ENCODE results near the gene CSRNP3. TPM values are rescaled to one million over a fixed set of nuclear protein-coding genes. Genes with fewer than 3 reads are reported as not detected.

Gene CSRNP3
- total and polyA plus RNA-seq, 2 donors, result 1.8 to 34.1 TPM

DNA sequence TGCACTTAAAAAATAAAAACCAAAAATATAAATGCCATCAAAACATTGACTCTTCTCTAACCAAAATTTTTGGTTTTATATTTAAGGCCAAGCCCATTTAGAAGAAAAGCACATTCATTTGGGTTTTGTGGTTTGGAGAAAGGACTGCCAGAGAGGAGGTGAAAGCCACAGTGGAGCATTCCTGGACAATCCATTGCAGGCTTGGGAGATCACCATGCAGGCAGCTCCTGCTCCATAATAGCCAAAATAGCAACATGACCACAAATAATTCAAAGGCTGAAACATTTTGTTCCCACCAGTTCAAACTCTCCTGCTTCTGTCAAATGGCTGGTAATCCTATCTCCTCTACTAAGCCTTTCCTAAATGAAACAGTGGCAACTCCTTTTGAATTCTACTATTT, 251.0 kb downstream of the CSRNP3 start:
- H3K4me1 ChIP-seq (ENCODE audit: insufficient read depth), result no peaks in the 10 kb centered on the region
- no peak overlapping the region for H3K27ac ChIP-seq (ENCODE audit: low read depth)
- H3K4me3 ChIP-seq (ENCODE audit: low read depth, low read length), result no peak overlapping the region
- H3K36me3 ChIP-seq (ENCODE audit: insufficient read depth), result no peaks in the 10 kb centered on the region
- no peak for DNase-seq (ENCODE audit: extremely low spot score)

DNA sequence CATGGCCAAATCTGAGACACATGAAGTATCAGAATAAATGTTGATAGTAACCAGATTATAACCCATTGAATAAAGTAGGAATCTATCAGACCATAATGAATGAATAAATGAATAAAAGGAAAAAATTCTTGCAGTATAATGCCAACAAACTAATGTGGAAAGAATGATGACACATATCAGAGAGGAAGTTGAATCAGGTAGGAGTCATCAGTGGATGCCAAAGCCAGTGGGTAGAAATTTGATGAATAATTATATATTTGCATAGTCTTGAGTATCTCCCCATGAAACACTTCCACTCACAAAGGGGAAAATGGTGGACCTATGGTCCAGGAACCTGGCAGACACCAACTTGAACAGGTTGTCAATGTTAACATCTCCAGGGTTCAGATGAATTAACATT, 255.9 kb downstream of the CSRNP3 start:
- no peaks in the 10 kb centered on the region for H3K4me1 ChIP-seq (ENCODE audit: insufficient read depth)

More for the DNA sequence above, 255.9 kb downstream of the CSRNP3 start:
- Histone ChIP-seq H3K36me3 (ENCODE audit: insufficient read depth) (no peaks in the 10 kb centered on the region), H3K4me3 (ENCODE audit: low read depth, low read length) (no peak overlapping the region), H3K27ac (ENCODE audit: low read depth) (no peak overlapping the region)
- DNase-seq (ENCODE audit: extremely low spot score), result no peak

Other genes starting within 250 kb of the CSRNP3 start
- 5.3 TPM for gene SCN2A, start 230.3 kb upstream of the CSRNP3 start, total RNA-seq
- 0.27 TPM for gene SCN2A, start 230.3 kb upstream of the CSRNP3 start, polyA plus RNA-seq